Hepatocyte (in vitro differentiated cells): ENCODE measurements around the gene BCL11A. TPM values are rescaled to one million over a fixed set of nuclear protein-coding genes. Genes with fewer than 3 reads are reported as not detected.

Experiments used
- DNase-seq: peaks from one replicate; pipeline ENCODE4 v3.0.0-alpha.2; 2016; ENCODE audit warnings: low spot score
- H2AFZ ChIP-seq: fragments of 200-600 bp; sonication (generic); 2 replicates; pipeline ENCODE4 v1.6.0; 2016; ENCODE audit warnings: antibody characterized with exemption, mild to moderate bottlenecking
- H3K27ac ChIP-seq: fragments of 200-600 bp; sonication (generic); 2 replicates; pipeline ENCODE4 v1.5.1; 2016; ENCODE audit warnings: mild to moderate bottlenecking
- H3K27me3 ChIP-seq: fragments of 200-600 bp; sonication (generic); 2 replicates; pipeline ENCODE4 v1.6.1; 2016
- H3K36me3 ChIP-seq: fragments of 200-600 bp; sonication (generic); replicated peaks from 2 replicates; pipeline ENCODE4 v1.5.1; 2016; ENCODE audit warnings: low read depth; ENCODE audit not compliant: insufficient read depth
- H3K4me1 ChIP-seq: fragments of 200-600 bp; sonication (generic); 2 replicates; pipeline ENCODE4 v1.5.1; 2016; ENCODE audit warnings: mild to moderate bottlenecking, moderate library complexity; ENCODE audit not compliant: insufficient read depth
- H3K4me2 ChIP-seq: fragments of 200-600 bp; sonication (generic); 2 replicates; pipeline ENCODE4 v1.6.0; 2016
- H3K4me3 ChIP-seq: fragments of 200-600 bp; sonication (generic); 2 replicates; pipeline ENCODE4 v1.5.1; 2016; ENCODE audit warnings: mild to moderate bottlenecking
- H3K79me2 ChIP-seq: fragments of 200-600 bp; sonication (generic); 2 replicates; pipeline ENCODE4 v1.6.0; 2017; ENCODE audit warnings: mild to moderate bottlenecking
- H3K9me2 ChIP-seq: fragments of 200-600 bp; sonication (generic); replicated peaks from 2 replicates; pipeline ENCODE4 v1.6.0; 2017; ENCODE audit warnings: mild to moderate bottlenecking; ENCODE audit not compliant: insufficient read depth
- H3K9me3 ChIP-seq: fragments of 200-600 bp; sonication (generic); 2 replicates; pipeline ENCODE4 v1.5.1; 2016; ENCODE audit warnings: low read depth, mild to moderate bottlenecking
- H4K20me1 ChIP-seq: fragments of 200-600 bp; sonication (generic); 2 replicates; pipeline ENCODE4 v1.6.0; 2016; ENCODE audit warnings: mild to moderate bottlenecking; ENCODE audit not compliant: insufficient read depth, poor library complexity, severe bottlenecking
- EZH2 ChIP-seq: fragments of 200-600 bp; sonication (generic); IDR thresholded peaks from 2 replicates; pipeline ENCODE4 v1.6.1; 2016; ENCODE audit warnings: antibody characterized with exemption, mild to moderate bottlenecking, borderline replicate concordance
- EZH2phosphoT487 ChIP-seq: fragments of 200-600 bp; sonication (generic); IDR thresholded peaks from one replicate; pipeline ENCODE4 v1.6.1; 2018; ENCODE audit warnings: antibody characterized with exemption, mild to moderate bottlenecking, low read depth, moderate library complexity; ENCODE audit not compliant: unreplicated experiment, severe bottlenecking
- WGBS: methylation state at CpG from one replicate; pipeline ENCODE4 v1.1.6; 2016; ENCODE audit warnings: low lambda C conversion rate; ENCODE audit errors: missing lambda C conversion rate; 5-methylcytosine and 5-hydroxymethylcytosine counted together
- polyA plus RNA-seq: library from polyadenylated mRNA; unstranded; fragments of >200 nt; fragmentation: Nextera tagmentation; extraction: Ambion mirVana; gene quantifications from 2 replicates; pipeline ENCODE4 v1.2.1, GENCODE V29; 2016
- total RNA-seq: library from RNA; depleted of rRNA; stranded (reverse); fragments of >200 nt; gene quantifications from 2 replicates; pipeline ENCODE4 v1.2.3, GENCODE V29; 2014
- TF ChIP-seq, protein P1 (sequence below): fragments of 200-600 bp; sonication (generic); IDR thresholded peaks from 2 replicates; pipeline ENCODE4 v1.5.1; 2016; ENCODE audit warnings: antibody characterized with exemption, mild to moderate bottlenecking; ENCODE audit not compliant: poor library complexity

Gene BCL11A
- total and polyA plus RNA-seq, 2 experiments from 2014 or later, result 14.4 to 22.6 TPM

DNA sequence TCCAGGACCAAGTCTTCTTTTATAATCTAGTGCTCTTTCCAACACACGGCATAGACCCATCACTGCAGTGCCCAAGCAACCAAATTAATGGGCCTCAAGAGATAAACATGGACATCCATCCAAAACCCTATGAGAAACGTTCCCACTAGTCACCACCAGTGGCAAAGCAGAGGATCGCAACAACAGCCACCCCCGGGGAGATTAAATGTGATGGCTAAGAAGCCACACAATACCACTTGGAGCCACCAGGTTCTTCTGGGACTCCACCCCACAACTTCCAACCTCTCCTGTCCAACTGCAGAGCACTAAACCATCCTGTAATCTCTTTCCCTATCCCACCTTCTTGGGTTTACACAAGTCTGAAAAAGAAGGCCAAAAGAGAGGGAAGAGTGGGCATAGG is 123.8 kb downstream of the BCL11A start:
- Histone ChIP-seq H3K4me2 (no peak overlapping the region), H3K36me3 (no peaks in the 10 kb centered on the region), H3K9me3 (no peaks in the 10 kb centered on the region), H3K9me2 (no peaks in the 10 kb centered on the region), H3K27me3 (no peaks in the 10 kb centered on the region), H2AFZ (no peak overlapping the region), H4K20me1 (no peaks in the 10 kb centered on the region), H3K79me2 (no peaks in the 10 kb centered on the region), H3K4me3 (no peak overlapping the region), H3K27ac (no peak overlapping the region), H3K4me1 (peaks cover under 1% of the 10 kb centered on the region)
- no peak for TF ChIP-seq EZH2
- no peak for TF ChIP-seq EZH2phosphoT487
- TF ChIP-seq, protein P1, sequence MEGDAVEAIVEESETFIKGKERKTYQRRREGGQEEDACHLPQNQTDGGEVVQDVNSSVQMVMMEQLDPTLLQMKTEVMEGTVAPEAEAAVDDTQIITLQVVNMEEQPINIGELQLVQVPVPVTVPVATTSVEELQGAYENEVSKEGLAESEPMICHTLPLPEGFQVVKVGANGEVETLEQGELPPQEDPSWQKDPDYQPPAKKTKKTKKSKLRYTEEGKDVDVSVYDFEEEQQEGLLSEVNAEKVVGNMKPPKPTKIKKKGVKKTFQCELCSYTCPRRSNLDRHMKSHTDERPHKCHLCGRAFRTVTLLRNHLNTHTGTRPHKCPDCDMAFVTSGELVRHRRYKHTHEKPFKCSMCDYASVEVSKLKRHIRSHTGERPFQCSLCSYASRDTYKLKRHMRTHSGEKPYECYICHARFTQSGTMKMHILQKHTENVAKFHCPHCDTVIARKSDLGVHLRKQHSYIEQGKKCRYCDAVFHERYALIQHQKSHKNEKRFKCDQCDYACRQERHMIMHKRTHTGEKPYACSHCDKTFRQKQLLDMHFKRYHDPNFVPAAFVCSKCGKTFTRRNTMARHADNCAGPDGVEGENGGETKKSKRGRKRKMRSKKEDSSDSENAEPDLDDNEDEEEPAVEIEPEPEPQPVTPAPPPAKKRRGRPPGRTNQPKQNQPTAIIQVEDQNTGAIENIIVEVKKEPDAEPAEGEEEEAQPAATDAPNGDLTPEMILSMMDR, result no peak
- WGBS, result 90% methylated on average over 4 of the region's 4 CpGs
- DNase-seq, result no peak

GRCh38 chr2:60426880-60427279 is 126.6 kb downstream of the BCL11A start:
- no peak overlapping the region for H3K4me3 ChIP-seq
- no peak overlapping the region for H3K4me2 ChIP-seq
- no peaks in the 10 kb centered on the region for H3K9me3 ChIP-seq
- no peak overlapping the region for H3K27ac ChIP-seq
- DNase-seq, result no peak
- H3K79me2 ChIP-seq, result no peaks in the 10 kb centered on the region
- no peaks in the 10 kb centered on the region for H4K20me1 ChIP-seq
- H2AFZ ChIP-seq, result no peak overlapping the region
- WGBS, result 86% methylated on average over 7 of the region's 7 CpGs
- TF ChIP-seq EZH2phosphoT487, result no peak
- TF ChIP-seq, protein P1, result no peak
- TF ChIP-seq EZH2, result no peak
- H3K4me1 ChIP-seq, result no peaks in the 10 kb centered on the region
- no peaks in the 10 kb centered on the region for H3K9me2 ChIP-seq
- H3K27me3 ChIP-seq, result no peaks in the 10 kb centered on the region
- H3K36me3 ChIP-seq, result no peaks in the 10 kb centered on the region

DNA sequence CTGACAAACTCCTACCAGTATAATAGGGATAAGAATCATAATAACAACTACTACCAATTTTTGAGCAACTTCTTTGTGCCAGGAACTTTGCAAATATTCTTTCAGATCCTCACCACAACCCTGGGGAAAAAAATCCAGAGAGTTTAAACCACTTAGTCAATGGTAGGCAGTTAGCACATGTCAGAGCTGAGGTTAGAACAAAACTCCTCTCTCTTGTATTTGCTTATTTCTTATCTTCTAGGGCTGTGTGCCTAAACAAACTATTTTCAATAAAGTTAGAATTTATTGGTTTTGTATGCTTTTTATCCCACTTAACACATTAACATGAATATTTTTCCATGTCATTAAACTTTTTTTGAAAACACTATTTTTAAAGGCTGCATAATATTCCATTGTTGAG is 127.1 kb downstream of the BCL11A start:
- Histone ChIP-seq H3K27ac (no peak overlapping the region), H2AFZ (no peak overlapping the region), H3K9me3 (no peaks in the 10 kb centered on the region), H3K4me1 (no peaks in the 10 kb centered on the region), H3K79me2 (no peaks in the 10 kb centered on the region), H3K27me3 (no peaks in the 10 kb centered on the region), H3K4me3 (no peak overlapping the region), H3K4me2 (no peak overlapping the region), H4K20me1 (no peaks in the 10 kb centered on the region), H3K9me2 (no peaks in the 10 kb centered on the region), H3K36me3 (no peaks in the 10 kb centered on the region)
- DNase-seq, result no peak
- no peak for TF ChIP-seq EZH2
- TF ChIP-seq, protein P1, result no peak
- no peak for TF ChIP-seq EZH2phosphoT487

- Histone ChIP-seq H3K27ac (no peak overlapping the region), H3K4me3 (no peak overlapping the region), H3K36me3 (no peaks in the 10 kb centered on the region), H3K9me3 (no peaks in the 10 kb centered on the region), H3K27me3 (no peaks in the 10 kb centered on the region), H3K9me2 (no peaks in the 10 kb centered on the region), H2AFZ (no peak overlapping the region), H3K4me1 (no peaks in the 10 kb centered on the region), H4K20me1 (no peaks in the 10 kb centered on the region), H3K4me2 (no peak overlapping the region), H3K79me2 (no peaks in the 10 kb centered on the region)
- TF ChIP-seq EZH2phosphoT487 (no peak), EZH2 (no peak)
- TF ChIP-seq, protein P1, result no peak
- DNase-seq, result no peak
- 78% methylated on average over 5 of the region's 5 CpGs for WGBS
These were observed 129.2 kb downstream of the BCL11A start for GRCh38 chr2:60424233-60424632.
